ENCODE results near the gene CFAP46.
"Not testable (repeated sequence)": the region's sequence is repeated elsewhere in the genome, so short reads cannot be mapped to it uniquely, and the experiment has no call there.

DNA sequence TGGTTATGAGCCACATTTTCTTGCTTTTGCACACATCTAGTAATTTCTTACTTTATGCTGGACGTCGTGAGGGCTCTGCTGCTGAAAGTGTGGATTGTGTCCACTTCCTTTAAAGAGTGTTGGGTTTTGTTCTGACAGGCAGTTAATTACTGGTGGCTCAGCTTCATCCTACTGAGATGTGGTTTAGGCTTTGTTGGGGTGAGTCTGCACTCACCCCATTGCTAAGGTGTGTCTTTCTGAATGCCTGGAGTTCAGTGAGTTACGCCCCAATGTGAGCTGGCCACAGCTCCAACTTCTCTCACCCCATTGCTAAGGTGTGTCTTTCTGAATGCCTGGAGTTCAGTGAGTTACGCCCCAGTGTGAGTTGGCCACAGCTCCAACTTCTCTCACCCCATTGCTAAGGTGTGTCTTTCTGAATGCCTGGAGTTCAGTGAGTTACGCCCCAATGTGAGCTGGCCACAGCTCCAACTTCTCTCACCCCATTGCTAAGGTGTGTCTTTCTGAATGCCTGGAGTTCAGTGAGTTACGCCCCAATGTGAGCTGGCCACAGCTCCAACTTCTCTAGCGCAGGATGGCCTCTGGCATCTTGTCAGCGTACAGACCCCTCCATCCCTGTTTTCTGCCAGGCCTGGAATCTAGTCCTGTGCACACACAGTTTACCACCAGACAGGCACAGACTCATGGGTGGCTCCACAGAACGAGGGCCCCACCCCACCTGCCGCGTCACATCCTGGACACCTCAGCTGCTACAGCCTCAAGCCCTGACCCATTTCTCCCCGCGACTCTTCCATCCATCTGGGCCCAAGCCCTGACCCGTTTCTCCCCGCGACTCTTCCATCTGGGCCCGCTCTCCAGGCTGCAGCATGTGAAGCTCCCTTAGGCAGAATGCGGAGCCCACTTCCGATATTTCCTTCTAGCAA lies 39.5 kb downstream of the CFAP46 start:
- not testable (repeated sequence) for TF ChIP-seq POLR2A (IDR thresholded peaks at IDR 0.05)
- TF ChIP-seq, protein P1, sequence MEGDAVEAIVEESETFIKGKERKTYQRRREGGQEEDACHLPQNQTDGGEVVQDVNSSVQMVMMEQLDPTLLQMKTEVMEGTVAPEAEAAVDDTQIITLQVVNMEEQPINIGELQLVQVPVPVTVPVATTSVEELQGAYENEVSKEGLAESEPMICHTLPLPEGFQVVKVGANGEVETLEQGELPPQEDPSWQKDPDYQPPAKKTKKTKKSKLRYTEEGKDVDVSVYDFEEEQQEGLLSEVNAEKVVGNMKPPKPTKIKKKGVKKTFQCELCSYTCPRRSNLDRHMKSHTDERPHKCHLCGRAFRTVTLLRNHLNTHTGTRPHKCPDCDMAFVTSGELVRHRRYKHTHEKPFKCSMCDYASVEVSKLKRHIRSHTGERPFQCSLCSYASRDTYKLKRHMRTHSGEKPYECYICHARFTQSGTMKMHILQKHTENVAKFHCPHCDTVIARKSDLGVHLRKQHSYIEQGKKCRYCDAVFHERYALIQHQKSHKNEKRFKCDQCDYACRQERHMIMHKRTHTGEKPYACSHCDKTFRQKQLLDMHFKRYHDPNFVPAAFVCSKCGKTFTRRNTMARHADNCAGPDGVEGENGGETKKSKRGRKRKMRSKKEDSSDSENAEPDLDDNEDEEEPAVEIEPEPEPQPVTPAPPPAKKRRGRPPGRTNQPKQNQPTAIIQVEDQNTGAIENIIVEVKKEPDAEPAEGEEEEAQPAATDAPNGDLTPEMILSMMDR (IDR thresholded peaks at IDR 0.05): not testable (repeated sequence)

All from ovary (tissue), 3 donors.